Stomach (tissue), 4 donors: ENCODE data around the gene SMIM45.

Experiments
- CTCF ChIP-seq, 7 experiments: fragments of 450-650 bp in 4 of 7; fragments of 200-600 bp in 3 of 7; sonication (generic) in 3 of 7; IDR thresholded peaks; one replicate each; pipeline ENCODE4 v1.5.1; 2016 to 2019; ENCODE audit warnings: antibody characterized with exemption in 7 of 7, control low read depth in 2 of 7, mild to moderate bottlenecking in 1 of 7
- EP300 ChIP-seq: sonication (generic); formaldehyde crosslinking; IDR thresholded peaks from one replicate; pipeline ENCODE4 v1.6.1; 2017; ENCODE audit warnings: antibody characterized with exemption

DNA sequence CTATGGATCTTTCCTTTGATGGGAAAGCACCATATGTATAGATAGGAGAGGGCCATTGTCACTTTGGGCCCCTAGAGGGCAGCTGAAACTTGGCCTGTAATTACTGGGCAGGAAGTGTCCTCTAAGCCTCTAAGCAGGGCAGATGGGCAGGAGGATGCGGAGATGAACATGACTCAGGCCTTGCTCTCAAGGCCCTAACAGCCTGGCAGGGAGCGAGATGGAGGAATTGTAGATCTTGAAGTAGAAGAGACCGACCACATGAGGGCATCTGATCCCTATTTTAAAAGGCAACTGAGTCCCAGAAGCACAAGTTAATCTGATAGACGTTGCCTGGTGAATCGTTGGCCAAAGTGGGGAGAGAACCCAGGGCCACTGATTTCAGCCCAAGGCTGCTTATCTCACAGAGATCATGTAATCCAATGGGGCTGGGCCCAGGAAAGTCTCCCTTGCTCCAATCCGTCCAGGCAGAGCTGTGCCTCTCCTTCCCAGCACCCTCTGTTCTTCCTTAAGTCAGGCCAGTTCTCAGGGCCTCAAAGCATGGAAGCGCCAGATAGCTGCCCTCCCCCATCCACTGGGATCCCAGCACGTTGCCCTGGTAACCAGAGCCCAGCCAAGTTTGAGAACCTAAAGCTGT is 14.8 kb downstream of the SMIM45 start:
- TF ChIP-seq CTCF (IDR thresholded peaks at IDR 0.05) (peak in 3 of 7 experiments; percentile 6 to 33 (median 17)), EP300 (no peak)
